GM12801 (cell line): ENCODE results near the gene ATP5F1E.

ENCODE experiments used
- CTCF ChIP-seq: IDR thresholded peaks from one replicate; pipeline ENCODE4 v1.5.1; 2011; ENCODE audit warnings: control low read depth; ENCODE audit not compliant: insufficient read length; ENCODE audit errors: extremely low read depth

The ATP5F1E gene

DNA sequence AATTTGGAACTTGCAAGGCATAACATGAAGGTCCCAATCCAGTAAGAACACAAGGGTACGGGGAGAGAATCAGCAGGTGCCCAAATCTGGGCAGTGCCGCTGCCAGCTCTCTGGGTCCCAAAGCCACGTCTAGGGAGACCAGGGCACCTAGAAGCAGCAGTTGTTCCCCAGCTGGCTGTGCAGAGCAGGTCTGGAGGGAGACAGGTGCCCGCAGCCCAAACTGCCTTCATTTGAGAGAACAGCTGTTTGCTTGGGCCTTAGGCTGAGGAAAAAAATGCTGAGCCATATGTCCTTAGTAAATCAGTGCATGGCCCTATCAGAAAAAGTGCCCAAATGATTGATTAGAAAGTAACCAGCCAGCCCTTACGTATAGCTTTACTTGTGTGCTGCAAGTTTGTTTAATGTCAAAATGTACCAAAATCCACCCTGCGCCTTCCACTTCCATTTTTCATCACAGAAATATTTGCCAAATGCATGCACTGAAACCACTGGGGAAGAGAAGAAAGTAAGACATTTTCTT is 19.6 kb upstream of the ATP5F1E start:
- no peak for TF ChIP-seq CTCF

- no peak for TF ChIP-seq CTCF
Observed at GRCh38 chr20:59050437-59050836, 18.3 kb upstream of the ATP5F1E start.

DNA sequence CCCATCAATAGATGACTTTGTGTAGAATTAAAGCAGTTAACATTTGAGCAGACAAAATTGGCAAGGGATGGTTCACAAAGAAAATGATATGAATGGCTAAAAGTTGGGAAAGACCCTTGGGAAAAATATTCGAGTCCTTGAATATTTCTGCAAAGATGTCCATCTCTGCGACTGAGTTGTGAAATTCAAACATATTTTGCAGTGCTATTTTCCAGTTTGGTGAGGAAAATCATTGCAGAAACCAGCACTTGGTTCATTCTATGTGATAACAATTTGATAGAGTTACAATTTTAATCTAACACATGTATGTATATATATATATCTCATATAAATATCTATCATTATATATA is 16.5 kb upstream of the ATP5F1E start:
- no peak for TF ChIP-seq CTCF

DNA sequence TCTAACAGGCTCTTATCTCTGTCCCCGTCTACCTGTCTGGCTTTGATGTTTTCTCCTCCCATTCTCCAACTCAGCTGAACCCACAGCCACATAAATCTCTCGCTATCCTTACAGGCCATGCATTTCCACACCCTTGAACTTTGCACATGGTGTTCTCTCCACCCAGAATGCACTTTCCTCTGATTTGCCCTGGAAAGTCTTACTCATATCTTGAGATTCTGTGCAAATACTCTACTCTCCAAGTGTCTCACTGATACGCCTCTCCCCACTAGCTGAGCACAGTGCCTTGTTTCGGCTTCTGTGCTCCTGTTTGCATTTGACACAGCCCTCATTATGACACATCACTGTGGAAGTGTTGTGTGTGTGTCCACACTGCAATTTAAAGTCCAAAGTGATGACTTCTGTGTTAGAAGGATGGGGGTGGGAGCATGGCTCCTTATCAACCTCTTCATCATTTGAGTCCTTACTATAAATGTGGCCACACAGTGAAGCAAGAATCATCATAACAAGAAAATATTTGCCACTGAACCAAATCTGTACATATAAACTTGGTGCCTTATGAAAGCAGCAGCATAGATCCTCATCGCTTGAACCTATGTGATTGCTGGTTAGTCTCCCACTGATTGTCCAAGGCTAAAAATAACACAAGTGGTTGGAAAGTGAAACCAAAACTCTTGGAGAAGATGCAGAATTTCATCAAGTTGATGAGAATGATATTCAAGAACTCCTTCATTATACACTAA is 16.0 kb upstream of the ATP5F1E start:
- no peak for TF ChIP-seq CTCF

DNA sequence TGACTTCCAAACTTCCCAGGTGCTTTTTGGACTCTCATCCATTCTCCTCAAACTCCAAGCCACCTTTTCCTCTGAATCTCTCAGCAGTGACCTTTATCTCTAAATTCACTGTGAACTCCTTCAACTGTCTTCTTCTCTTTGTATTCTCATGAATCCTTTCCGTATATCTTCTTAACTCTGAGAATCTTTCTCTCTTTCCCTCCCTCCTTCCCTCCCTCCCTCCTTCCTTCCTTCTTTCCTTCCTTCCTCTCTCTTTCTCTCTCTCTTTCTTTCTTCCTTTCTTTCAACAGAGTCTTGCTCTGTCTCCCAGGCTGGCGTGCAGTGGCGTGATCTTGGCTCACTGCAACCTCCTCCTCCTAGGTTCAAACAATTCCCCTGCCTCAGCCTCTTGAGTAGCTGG is 14.7 kb upstream of the ATP5F1E start:
- no peak for TF ChIP-seq CTCF

- no peak for TF ChIP-seq CTCF
Observed at GRCh38 chr20:59044796-59045195, 12.7 kb upstream of the ATP5F1E start.

DNA sequence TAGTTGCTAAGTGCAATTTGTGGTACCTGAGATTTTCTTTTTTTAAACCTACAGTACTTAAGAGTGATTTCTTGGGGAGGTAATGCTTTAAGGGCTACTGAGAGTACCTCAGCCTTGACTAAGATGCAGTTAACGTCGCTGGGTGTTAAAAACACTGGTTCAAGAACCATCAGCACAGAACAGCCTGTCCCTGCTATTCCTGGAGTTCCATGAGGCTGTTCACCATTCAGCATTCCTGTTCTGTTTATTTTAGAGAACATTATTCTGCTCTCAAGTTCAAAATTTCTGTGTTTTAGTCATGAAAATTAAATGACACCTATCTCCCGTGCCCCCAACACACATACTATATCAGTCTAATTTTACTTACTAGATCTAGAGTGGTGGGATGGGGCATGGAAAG is 12.2 kb upstream of the ATP5F1E start:
- no peak for TF ChIP-seq CTCF
